Left ventricle myocardium inferior (tissue), 1 donor: ENCODE results near the gene ETNK2. TPM values are rescaled to one million over a fixed set of nuclear protein-coding genes. Genes with fewer than 3 reads are reported as not detected.

Experiments
- DNase-seq: peaks from one replicate; pipeline ENCODE4 v3.0.0-alpha.2; 2020
- H3K27ac ChIP-seq: fragments of 200-600 bp; replicated peaks from 2 replicates; pipeline ENCODE4 v1.8.0; 2021
- H3K27me3 ChIP-seq: fragments of 200-600 bp; 2 replicates; pipeline ENCODE4 v1.8.0; 2021; ENCODE audit warnings: low read depth
- H3K36me3 ChIP-seq: fragments of 200-600 bp; 2 replicates; pipeline ENCODE4 v1.8.0; 2021
- H3K4me1 ChIP-seq: fragments of 200-600 bp; 2 replicates; pipeline ENCODE4 v1.8.0; 2021
- H3K4me3 ChIP-seq: fragments of 200-600 bp; 2 replicates; pipeline ENCODE4 v1.8.0; 2021; ENCODE audit warnings: mild to moderate bottlenecking, moderate library complexity
- H3K9me3 ChIP-seq: fragments of 200-600 bp; replicated peaks from 2 replicates; pipeline ENCODE4 v1.8.0; 2021
- CTCF ChIP-seq: fragments of 200-600 bp; IDR thresholded peaks from 2 replicates; pipeline ENCODE4 v1.8.0; 2021; ENCODE audit warnings: antibody characterized with exemption, mild to moderate bottlenecking, borderline replicate concordance
- intact Hi-C: fragments of 100-400 bp; cut with micrococcal nuclease; formaldehyde crosslinking; loops from one replicate; pipeline ENCODE4 v1.11.0; 2022
- total RNA-seq: library from RNA; stranded (reverse); fragmentation: NEBNext Ultra II Directional; extraction: Animal tissue kit (Norgen Biotek cat#: 25700); gene quantifications from one replicate; pipeline ENCODE4 v1.2.1, GENCODE V29; 2021
- donor health status: DM: no; HTN: yes; CAD: no; lungs with severe emphysema.

Gene ETNK2
- total RNA-seq, 1 donor from 2014 or later = 4.4 TPM

DNA sequence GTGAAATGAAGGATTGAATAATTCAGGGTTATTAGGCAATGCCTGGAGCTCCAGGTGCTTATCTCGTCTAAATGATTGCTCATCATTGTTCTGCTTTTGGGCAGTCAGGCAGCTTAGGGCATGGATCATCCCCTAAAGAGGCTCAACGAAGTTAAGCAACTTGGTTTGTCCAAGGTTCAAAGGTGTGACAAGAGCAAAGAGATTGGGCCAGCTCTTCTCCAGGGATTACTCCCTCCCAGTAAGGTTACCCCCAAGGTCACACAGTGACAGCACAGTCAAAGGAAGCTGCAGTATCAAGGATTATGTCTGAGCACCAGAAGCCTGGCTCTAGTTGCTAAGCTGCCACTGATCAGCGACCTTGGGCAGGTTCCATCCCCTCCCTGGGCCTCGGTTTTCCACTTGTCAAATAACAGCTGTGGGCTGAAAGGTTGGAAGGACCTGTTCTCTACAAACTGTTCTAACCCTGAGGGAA lies 6.8 kb downstream of the ETNK2 start:
- no peak for TF ChIP-seq CTCF
- DNase-seq = no peak
- intact Hi-C loops = no loop called here

GRCh38 chr1:204143276-204144041 lies 8.4 kb downstream of the ETNK2 start:
- Histone ChIP-seq H3K9me3 (no peaks in the 10 kb centered on the region), H3K4me1 (no peaks in the 10 kb centered on the region), H3K27ac (no peak overlapping the region), H3K27me3 (no peaks in the 10 kb centered on the region), H3K4me3 (no peak overlapping the region), H3K36me3 (no peaks in the 10 kb centered on the region)
- intact Hi-C loops = no loop called here
- TF ChIP-seq CTCF = no peak
- DNase-seq = no peak

More for the DNA sequence above, 6.8 kb downstream of the ETNK2 start:
- H3K4me3 ChIP-seq = no peak overlapping the region
- H3K9me3 ChIP-seq = no peaks in the 10 kb centered on the region
- H3K27me3 ChIP-seq = no peaks in the 10 kb centered on the region
- no peak overlapping the region for H3K27ac ChIP-seq
- H3K36me3 ChIP-seq = no peaks in the 10 kb centered on the region
- peaks cover 1% of the 10 kb centered on the region for H3K4me1 ChIP-seq

DNA sequence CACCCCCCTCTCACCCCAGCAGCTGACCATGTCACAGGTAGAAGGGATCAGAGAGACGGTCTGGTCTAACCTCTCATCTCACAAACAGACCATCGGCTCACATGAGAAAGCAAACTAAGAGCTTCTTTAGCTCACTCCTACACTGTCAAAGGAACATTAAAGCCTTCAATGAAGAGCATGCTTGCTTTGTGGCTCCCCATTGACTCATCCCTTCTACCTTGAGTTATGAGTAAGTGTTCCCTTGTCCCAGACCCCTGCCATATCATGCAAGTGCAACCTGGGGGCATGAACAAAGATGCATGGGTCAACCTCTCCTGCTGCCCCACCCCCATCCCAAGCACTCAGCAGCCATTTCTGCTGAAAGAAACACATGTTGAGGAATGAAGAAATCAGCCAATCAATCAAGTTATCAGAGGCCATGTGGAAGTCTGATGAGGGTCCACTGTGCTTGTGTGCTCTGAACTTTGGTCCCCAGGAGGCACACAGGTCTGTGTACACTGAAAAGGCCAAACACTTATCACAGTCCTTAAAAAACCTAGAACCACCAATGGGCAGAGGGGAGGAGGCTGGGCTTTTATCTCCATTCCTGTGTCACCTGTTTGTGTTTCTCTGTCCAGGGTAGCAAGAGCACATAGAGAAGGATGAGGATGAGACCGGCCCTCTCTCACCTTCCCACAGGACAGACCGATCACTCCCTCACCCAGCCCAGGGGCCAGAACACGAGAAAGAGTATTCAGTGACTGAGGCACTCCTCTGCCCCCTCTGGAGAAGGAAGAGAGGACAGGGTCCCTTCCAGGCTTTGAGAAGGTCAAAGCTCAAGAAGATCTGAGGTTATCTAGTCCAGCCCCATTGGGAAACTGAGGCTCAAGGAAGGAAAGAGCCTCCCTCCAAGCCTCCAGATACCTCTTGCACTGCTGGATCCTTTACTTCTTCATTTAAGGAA lies 9.5 kb downstream of the ETNK2 start:
- no peaks in the 10 kb centered on the region for H3K4me1 ChIP-seq
- H3K36me3 ChIP-seq = no peaks in the 10 kb centered on the region
- no peak for TF ChIP-seq CTCF
- H3K4me3 ChIP-seq = no peak overlapping the region
- no peaks in the 10 kb centered on the region for H3K27me3 ChIP-seq
- DNase-seq = no peak
- intact Hi-C loops = no loop called here
- H3K9me3 ChIP-seq = no peaks in the 10 kb centered on the region
- no peak overlapping the region for H3K27ac ChIP-seq

GRCh38 chr1:204141131-204141530 lies 10.7 kb downstream of the ETNK2 start:
- DNase-seq = no peak
- Histone ChIP-seq H3K4me1 (no peaks in the 10 kb centered on the region), H3K27ac (no peak overlapping the region), H3K9me3 (no peaks in the 10 kb centered on the region), H3K4me3 (no peak overlapping the region), H3K36me3 (no peaks in the 10 kb centered on the region), H3K27me3 (no peaks in the 10 kb centered on the region)
- no peak for TF ChIP-seq CTCF
- intact Hi-C loops = no loop called here

GRCh38 chr1:204139952-204140351 lies 11.9 kb downstream of the ETNK2 start:
- H3K27me3 ChIP-seq = no peaks in the 10 kb centered on the region
- H3K36me3 ChIP-seq = no peaks in the 10 kb centered on the region

More at GRCh38 chr1:204139952-204140351, 11.9 kb downstream of the ETNK2 start:
- Histone ChIP-seq H3K27ac (no peak overlapping the region), H3K4me3 (no peak overlapping the region), H3K9me3 (no peaks in the 10 kb centered on the region), H3K4me1 (no peaks in the 10 kb centered on the region)
- intact Hi-C loops = no loop called here
- DNase-seq = no peak
- no peak for TF ChIP-seq CTCF
